Heart left ventricle (tissue), 13 donors: ENCODE data around the gene NSMCE1.

Experiments
- POLR2A ChIP-seq, 2 donors: fragments of 450-650 bp; IDR thresholded peaks; one replicate each; pipeline ENCODE4 v1.6.1; 2017; ENCODE audit warnings: antibody characterized with exemption in 2 of 2, mild to moderate bottlenecking in 2 of 2, moderate library complexity in 2 of 2
- TF ChIP-seq, protein P1 (sequence below), 12 donors: fragments of 200-600 bp; sonication (generic) in 4 of 12; IDR thresholded peaks; one replicate each; pipeline versions ENCODE4 v1.5.0 to v1.8.0; 2018 to 2022; ENCODE audit warnings: antibody characterized with exemption in 12 of 12, mild to moderate bottlenecking in 5 of 12
- donor health status: ischemic (EF 13 %, LVEDD 7.1; RV severe dilation, severe dysfunction).
- donor health status: DM: no; HTN: yes; CAD: no.
- donor health status: DM: no; HTN: no; CAD: no.
- donor health status: ischemic (EF 25% LVEDD 6.9; RV normal size, moderate dysfunction).
- donor health status: ischemic (EF 25% LVEDD 5.7; RV mildly dilated, moderate dysfunction).
- donor health status: ischemic (EF 35%, LVEDD 5.7; RV mildly dilated, moderate dysfunction).
- donor health status: nonischemic (EF 11% LVEDD 7.7; RV severe dilation, severe dysfunction).
- donor health status: DM: yes; HTN: yes; CAD: no.
- donor health status: PGD.
- donor health status: ischemic (EF 29% LVEDD 5.4; RV normal size, mild dysfunction).
- donor health status: nonischemic (EF 23%, LVEDD 6.1; RV moderate dilation, normal function).

DNA sequence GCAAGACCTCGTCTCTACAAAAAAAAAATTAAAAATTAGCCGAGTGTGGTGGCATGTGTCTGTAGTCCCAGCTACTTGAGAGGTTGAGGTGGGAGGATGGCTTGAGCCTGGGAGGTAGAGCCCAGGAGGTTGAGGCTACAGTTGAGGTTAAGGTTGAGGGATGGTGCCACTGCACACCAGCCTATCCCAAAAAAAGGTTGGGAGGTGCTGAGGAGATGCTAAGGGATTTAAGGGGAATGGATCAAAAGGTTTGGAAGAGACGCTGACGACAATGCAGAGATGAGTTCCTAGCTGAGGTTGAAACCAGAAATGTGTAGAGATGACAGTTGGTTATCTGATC lies 4.7 kb upstream of the NSMCE1 start:
- TF ChIP-seq, protein P1, sequence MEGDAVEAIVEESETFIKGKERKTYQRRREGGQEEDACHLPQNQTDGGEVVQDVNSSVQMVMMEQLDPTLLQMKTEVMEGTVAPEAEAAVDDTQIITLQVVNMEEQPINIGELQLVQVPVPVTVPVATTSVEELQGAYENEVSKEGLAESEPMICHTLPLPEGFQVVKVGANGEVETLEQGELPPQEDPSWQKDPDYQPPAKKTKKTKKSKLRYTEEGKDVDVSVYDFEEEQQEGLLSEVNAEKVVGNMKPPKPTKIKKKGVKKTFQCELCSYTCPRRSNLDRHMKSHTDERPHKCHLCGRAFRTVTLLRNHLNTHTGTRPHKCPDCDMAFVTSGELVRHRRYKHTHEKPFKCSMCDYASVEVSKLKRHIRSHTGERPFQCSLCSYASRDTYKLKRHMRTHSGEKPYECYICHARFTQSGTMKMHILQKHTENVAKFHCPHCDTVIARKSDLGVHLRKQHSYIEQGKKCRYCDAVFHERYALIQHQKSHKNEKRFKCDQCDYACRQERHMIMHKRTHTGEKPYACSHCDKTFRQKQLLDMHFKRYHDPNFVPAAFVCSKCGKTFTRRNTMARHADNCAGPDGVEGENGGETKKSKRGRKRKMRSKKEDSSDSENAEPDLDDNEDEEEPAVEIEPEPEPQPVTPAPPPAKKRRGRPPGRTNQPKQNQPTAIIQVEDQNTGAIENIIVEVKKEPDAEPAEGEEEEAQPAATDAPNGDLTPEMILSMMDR (IDR thresholded peaks at IDR 0.05) = no peak
- no peak for TF ChIP-seq POLR2A (IDR thresholded peaks at IDR 0.05)
